Mesothelial cell of epicardium (in vitro differentiated cells): ENCODE results near the gene SEPTIN7. TPM values are rescaled to one million over a fixed set of nuclear protein-coding genes. Genes with fewer than 3 reads are reported as not detected.

Experiments used
- DNase-seq, 2 experiments: peaks; one replicate each; pipeline ENCODE4 v3.0.0; 2021; ENCODE audit warnings: low spot score in 2 of 2; ENCODE audit not compliant: unreplicated experiment in 2 of 2
- H3K27ac Mint-ChIP-seq: 2 replicates; pipeline ENCODE4 v1.8.0; 2021; ENCODE audit warnings: mixed read lengths
- H3K27me3 Mint-ChIP-seq: 2 replicates; pipeline ENCODE4 v1.8.0; 2021; ENCODE audit warnings: low read depth, mixed read lengths
- H3K36me3 Mint-ChIP-seq: 2 replicates; pipeline ENCODE4 v1.8.0; 2021; ENCODE audit warnings: mixed read lengths
- H3K4me1 Mint-ChIP-seq: 2 replicates; pipeline ENCODE4 v1.8.0; 2021; ENCODE audit warnings: mixed read lengths
- H3K4me3 Mint-ChIP-seq: 2 replicates; pipeline ENCODE4 v1.8.0; 2021; ENCODE audit warnings: mild to moderate bottlenecking, moderate library complexity, mixed read lengths
- H3K9me3 Mint-ChIP-seq: 2 replicates; pipeline ENCODE4 v1.8.0; 2021; ENCODE audit warnings: mixed read lengths
- CTCF ChIP-seq: fragments of 200-600 bp; sonication (generic); IDR thresholded peaks from one replicate; pipeline ENCODE4 v1.5.0; 2021; ENCODE audit warnings: antibody characterized with exemption; ENCODE audit not compliant: unreplicated experiment
- total RNA-seq: library from RNA; stranded (reverse); gene quantifications from 3 replicates; pipeline ENCODE4 v1.2.1, GENCODE V29; 2021

Gene SEPTIN7
- total RNA-seq, 1 donor from 2014 or later: 200 TPM

GRCh38 chr7:35817181-35817580 lies 16.3 kb downstream of the SEPTIN7 start:
- DNase-seq: no peak
- Mint-ChIP-seq H3K27ac (no peak overlapping the region), H3K9me3 (peaks cover 62% of the 10 kb centered on the region), H3K4me1 (peaks cover 2% of the 10 kb centered on the region), H3K4me3 (no peak overlapping the region), H3K27me3 (no peaks in the 10 kb centered on the region), H3K36me3 (peaks cover 56% of the 10 kb centered on the region)
- no peak for TF ChIP-seq CTCF

GRCh38 chr7:35817930-35818329 lies 17.1 kb downstream of the SEPTIN7 start:
- no peak overlapping the region for H3K4me3 Mint-ChIP-seq
- no peaks in the 10 kb centered on the region for H3K27me3 Mint-ChIP-seq
- H3K9me3 Mint-ChIP-seq: peaks cover 66% of the 10 kb centered on the region
- DNase-seq: no peak
- peaks cover 61% of the 10 kb centered on the region for H3K36me3 Mint-ChIP-seq
- peaks cover 2% of the 10 kb centered on the region for H3K4me1 Mint-ChIP-seq
- TF ChIP-seq CTCF: no peak
- H3K27ac Mint-ChIP-seq: no peak overlapping the region

GRCh38 chr7:35818513-35818912 lies 17.7 kb downstream of the SEPTIN7 start:
- Mint-ChIP-seq H3K27ac (no peak overlapping the region), H3K36me3 (peaks cover 63% of the 10 kb centered on the region), H3K4me1 (peaks cover 2% of the 10 kb centered on the region), H3K4me3 (no peak overlapping the region), H3K27me3 (no peaks in the 10 kb centered on the region), H3K9me3 (peaks cover 69% of the 10 kb centered on the region)
- no peak for TF ChIP-seq CTCF
- DNase-seq: no peak

- Mint-ChIP-seq H3K4me1 (peaks cover 2% of the 10 kb centered on the region), H3K27ac (no peak overlapping the region), H3K9me3 (peaks cover 67% of the 10 kb centered on the region), H3K4me3 (no peak overlapping the region), H3K36me3 (peaks cover 64% of the 10 kb centered on the region), H3K27me3 (no peaks in the 10 kb centered on the region)
- no peak for DNase-seq
- no peak for TF ChIP-seq CTCF
Measured at GRCh38 chr7:35819310-35819709, 18.5 kb downstream of the SEPTIN7 start.

GRCh38 chr7:35819954-35820703 lies 19.3 kb downstream of the SEPTIN7 start:
- Mint-ChIP-seq H3K9me3 (peaks cover 65% of the 10 kb centered on the region), H3K36me3 (peaks cover 61% of the 10 kb centered on the region), H3K4me1 (peaks cover 2% of the 10 kb centered on the region), H3K27ac (no peak overlapping the region), H3K27me3 (no peaks in the 10 kb centered on the region), H3K4me3 (no peak overlapping the region)
- DNase-seq: no peak
- no peak for TF ChIP-seq CTCF

DNA sequence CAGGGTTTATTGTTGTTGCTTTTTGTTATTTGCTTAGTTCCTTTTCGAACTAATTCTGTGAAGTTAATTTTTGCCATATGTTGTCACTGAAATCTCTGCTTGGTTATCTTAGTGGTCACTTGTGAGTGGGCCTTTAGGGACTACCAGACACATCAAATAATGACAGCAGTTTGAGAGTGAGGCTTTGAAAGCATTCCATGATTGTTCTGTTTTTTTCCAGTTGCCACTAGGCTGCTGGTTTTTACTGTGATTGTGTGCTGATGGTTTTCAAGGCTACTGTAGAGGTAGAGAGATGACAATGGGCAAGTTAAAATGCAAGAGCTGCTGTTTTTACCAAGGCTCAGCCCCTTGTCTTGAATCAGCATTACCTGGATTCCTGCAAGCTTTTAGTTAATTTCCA lies 20.0 kb downstream of the SEPTIN7 start:
- Mint-ChIP-seq H3K4me3 (no peak overlapping the region), H3K4me1 (peaks cover 2% of the 10 kb centered on the region), H3K27ac (no peak overlapping the region), H3K27me3 (no peaks in the 10 kb centered on the region), H3K36me3 (peaks cover 55% of the 10 kb centered on the region), H3K9me3 (peaks cover 57% of the 10 kb centered on the region)
- DNase-seq: no peak
- no peak for TF ChIP-seq CTCF
